ENCODE measurements around the gene IGFBPL1. TPM values are rescaled to one million over a fixed set of nuclear protein-coding genes. Genes with fewer than 3 reads are reported as not detected.

The IGFBPL1 gene
- total and polyA plus RNA-seq, 2 donors (not counting 1 experiment from before 2014, with no cell fraction given): not detected

DNA sequence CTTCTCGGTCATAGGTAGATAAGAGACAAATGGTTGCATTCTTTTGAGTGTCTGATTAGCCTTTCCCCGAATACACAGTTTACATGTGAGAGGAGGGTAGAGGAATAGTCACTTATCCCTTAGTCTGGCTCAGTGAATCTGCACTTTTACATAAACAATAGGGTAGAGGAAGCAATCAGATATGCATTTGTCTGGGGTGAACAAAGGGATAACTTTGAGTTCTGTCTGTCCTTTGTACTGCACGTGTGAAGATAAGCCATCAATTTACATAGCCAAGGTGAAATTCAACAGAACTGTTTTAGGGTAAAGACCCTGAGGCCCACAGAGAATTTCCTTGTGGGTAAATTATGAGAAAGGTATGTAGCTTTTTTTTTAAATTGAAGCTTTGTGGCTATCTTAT, 10.1 kb upstream of the IGFBPL1 start:
- no peaks in the 10 kb centered on the region for H3K9me3 ChIP-seq (ENCODE audit: control extremely low read depth in 1 of 3, control insufficient read depth in 2 of 3, insufficient read depth in 1 of 3, low read length in 2 of 3)
- H2AFZ ChIP-seq (ENCODE audit: insufficient read depth, low read depth, low read length, poor library complexity, severe bottlenecking): no peak overlapping the region
- WGBS (ENCODE audit: insufficient coverage): no CpG with 5 or more reads among the region's 3 CpGs
- H3K36me3 ChIP-seq (replicated peaks in 1 of 2; ENCODE audit: control extremely low read depth in 1 of 2, control insufficient read depth in 1 of 2, extremely low read depth in 1 of 2, insufficient read depth in 2 of 2, low read length in 1 of 2): no peaks in the 10 kb centered on the region
- TF ChIP-seq, protein P1, sequence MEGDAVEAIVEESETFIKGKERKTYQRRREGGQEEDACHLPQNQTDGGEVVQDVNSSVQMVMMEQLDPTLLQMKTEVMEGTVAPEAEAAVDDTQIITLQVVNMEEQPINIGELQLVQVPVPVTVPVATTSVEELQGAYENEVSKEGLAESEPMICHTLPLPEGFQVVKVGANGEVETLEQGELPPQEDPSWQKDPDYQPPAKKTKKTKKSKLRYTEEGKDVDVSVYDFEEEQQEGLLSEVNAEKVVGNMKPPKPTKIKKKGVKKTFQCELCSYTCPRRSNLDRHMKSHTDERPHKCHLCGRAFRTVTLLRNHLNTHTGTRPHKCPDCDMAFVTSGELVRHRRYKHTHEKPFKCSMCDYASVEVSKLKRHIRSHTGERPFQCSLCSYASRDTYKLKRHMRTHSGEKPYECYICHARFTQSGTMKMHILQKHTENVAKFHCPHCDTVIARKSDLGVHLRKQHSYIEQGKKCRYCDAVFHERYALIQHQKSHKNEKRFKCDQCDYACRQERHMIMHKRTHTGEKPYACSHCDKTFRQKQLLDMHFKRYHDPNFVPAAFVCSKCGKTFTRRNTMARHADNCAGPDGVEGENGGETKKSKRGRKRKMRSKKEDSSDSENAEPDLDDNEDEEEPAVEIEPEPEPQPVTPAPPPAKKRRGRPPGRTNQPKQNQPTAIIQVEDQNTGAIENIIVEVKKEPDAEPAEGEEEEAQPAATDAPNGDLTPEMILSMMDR (IDR thresholded peaks at IDR 0.05): no peak
- TF ChIP-seq EZH2 (IDR thresholded peaks at IDR 0.05; ENCODE audit: borderline replicate concordance, insufficient read depth, low read depth, low read length, poor library complexity, severe bottlenecking): no peak
- ATAC-seq (ENCODE audit: low read depth): no peak
- no peak overlapping the region for H3K4me2 ChIP-seq (replicated peaks; ENCODE audit: low read depth, low read length, poor library complexity, severe bottlenecking)
- H3K27me3 ChIP-seq (replicated peaks in 1 of 4; ENCODE audit: control extremely low read depth in 1 of 4, control insufficient read depth in 3 of 4, insufficient read depth in 4 of 4, low read length in 3 of 4): peaks cover 0 to 16% (median 0%) of the 10 kb centered on the region in 4 experiments
- H3K27ac ChIP-seq (ENCODE audit: low read length in 2 of 2): no peak overlapping the region
- intact Hi-C loops (cut with micrococcal nuclease): no loop called here
- H4K20me1 ChIP-seq (ENCODE audit: control insufficient read depth, insufficient read depth, low read length, poor library complexity, severe bottlenecking): no peaks in the 10 kb centered on the region
- Mint-ChIP-seq H3K4me1 (no peaks in the 10 kb centered on the region), H3K9me3 (ENCODE audit: insufficient read depth) (no peaks in the 10 kb centered on the region), H3K27me3 (peaks cover 36% of the 10 kb centered on the region), H3K4me3 (no peak overlapping the region), H3K27ac (no peak overlapping the region)
- H3K79me2 ChIP-seq (ENCODE audit: control insufficient read depth, insufficient read depth, low read length): no peaks in the 10 kb centered on the region
- no peak for DNase-seq
- ChIA-PET CTCF (interaction anchor here (0.8 to 2.8 kb wide), 3 partner anchors 521 to 953 kb away, joined by 3 to 22 read pairs (median 4); no protein-coding TSS in a partner anchor), POLR2A (no interaction called here)
- peaks cover 0 to 6% of the 10 kb centered on the region in 2 donors for H3K4me1 ChIP-seq (ENCODE audit: control insufficient read depth in 2 of 2, insufficient read depth in 2 of 2, low read length in 2 of 2)
- H3K4me3 ChIP-seq (ENCODE audit: control extremely low read depth in 1 of 5, extremely low read depth in 1 of 5, insufficient read depth in 1 of 5, low read depth in 2 of 5, low read length in 4 of 5): no peak overlapping the region
- H3K9ac ChIP-seq (ENCODE audit: low read length): no peak overlapping the region

- no peak overlapping the region for H3K27ac ChIP-seq (ENCODE audit: low read length in 2 of 2)
- WGBS (ENCODE audit: insufficient coverage): 33% methylated on average over 3 of the region's 3 CpGs
- H2AFZ ChIP-seq (ENCODE audit: insufficient read depth, low read depth, low read length, poor library complexity, severe bottlenecking): no peak overlapping the region
- H3K4me2 ChIP-seq (replicated peaks; ENCODE audit: low read depth, low read length, poor library complexity, severe bottlenecking): no peak overlapping the region
- no peaks in the 10 kb centered on the region for H3K36me3 ChIP-seq (replicated peaks in 1 of 2; ENCODE audit: control extremely low read depth in 1 of 2, control insufficient read depth in 1 of 2, extremely low read depth in 1 of 2, insufficient read depth in 2 of 2, low read length in 1 of 2)
- no peak for ATAC-seq (ENCODE audit: low read depth)
- peaks cover 0 to 16% (median 0%) of the 10 kb centered on the region in 4 experiments for H3K27me3 ChIP-seq (replicated peaks in 1 of 4; ENCODE audit: control extremely low read depth in 1 of 4, control insufficient read depth in 3 of 4, insufficient read depth in 4 of 4, low read length in 3 of 4)
- no peak overlapping the region for H3K27ac Mint-ChIP-seq
- no peak overlapping the region for H3K4me3 Mint-ChIP-seq
- no peaks in the 10 kb centered on the region for H3K9me3 Mint-ChIP-seq (ENCODE audit: insufficient read depth)
- CTCF ChIA-PET: interaction anchor here (1.0 to 2.8 kb wide), 11 partner anchors 13 to 525 kb away, joined by 3 to 22 read pairs (median 3); partner anchors contain the start of gene ALDH1B1
- H3K4me1 ChIP-seq (ENCODE audit: control insufficient read depth in 2 of 2, insufficient read depth in 2 of 2, low read length in 2 of 2): peaks cover 0 to 6% of the 10 kb centered on the region in 2 donors
- no peaks in the 10 kb centered on the region for H4K20me1 ChIP-seq (ENCODE audit: control insufficient read depth, insufficient read depth, low read length, poor library complexity, severe bottlenecking)
- H3K9ac ChIP-seq (ENCODE audit: low read length): no peak overlapping the region
- H3K9me3 ChIP-seq (ENCODE audit: control extremely low read depth in 1 of 3, control insufficient read depth in 2 of 3, insufficient read depth in 1 of 3, low read length in 2 of 3): no peaks in the 10 kb centered on the region
- POLR2A ChIA-PET: no interaction called here
- peaks cover 29% of the 10 kb centered on the region for H3K27me3 Mint-ChIP-seq
- intact Hi-C loops (cut with micrococcal nuclease): loop anchor here (1.0 kb wide), 2 partner anchors 62 to 520 kb away; no protein-coding TSS in a partner anchor
- H3K4me3 ChIP-seq (ENCODE audit: control extremely low read depth in 1 of 5, extremely low read depth in 1 of 5, insufficient read depth in 1 of 5, low read depth in 2 of 5, low read length in 4 of 5): no peak overlapping the region
- DNase-seq: peak; percentile 52
- no peaks in the 10 kb centered on the region for H3K4me1 Mint-ChIP-seq
- no peak for TF ChIP-seq EZH2 (IDR thresholded peaks at IDR 0.05; ENCODE audit: borderline replicate concordance, insufficient read depth, low read depth, low read length, poor library complexity, severe bottlenecking)
- TF ChIP-seq, protein P1 (IDR thresholded peaks at IDR 0.05): peak; percentile 78
- no peaks in the 10 kb centered on the region for H3K79me2 ChIP-seq (ENCODE audit: control insufficient read depth, insufficient read depth, low read length)
Measured at GRCh38 chr9:38432922-38433510, 8.8 kb upstream of the IGFBPL1 start.

All from B cell (primary cell).